Thymus (tissue), 11 donors: ENCODE results near the gene INSM1. TPM values are rescaled to one million over a fixed set of nuclear protein-coding genes. Genes with fewer than 3 reads are reported as not detected.
A peak's percentile ranks its signal among the peaks of the same experiment; 100 is the strongest.

Experiments used
- DNase-seq, 9 donors: peaks; one replicate each; pipeline ENCODE4 v3.0.0-alpha.2; 2013; ENCODE audit warnings: low spot score in 9 of 9, low read depth in 6 of 9, missing footprints in 1 of 9
- H3K27ac ChIP-seq, 2 donors: one replicate each; pipeline ENCODE4 v1.5.1; 2013; ENCODE audit warnings: control low read depth in 1 of 2, low read depth in 1 of 2, low read length in 1 of 2, mild to moderate bottlenecking in 1 of 2, moderate library complexity in 1 of 2
- H3K27me3 ChIP-seq, 2 donors: one replicate each; pipeline ENCODE4 v1.5.1; 2013; ENCODE audit warnings: low read length in 1 of 2; ENCODE audit not compliant: control insufficient read depth in 2 of 2, insufficient read depth in 1 of 2
- H3K36me3 ChIP-seq, 2 donors: one replicate each; pipeline ENCODE4 v1.5.1; 2013; ENCODE audit warnings: low read length in 1 of 2, mild to moderate bottlenecking in 1 of 2, moderate library complexity in 1 of 2; ENCODE audit not compliant: control insufficient read depth in 2 of 2, insufficient read depth in 2 of 2
- H3K4me1 ChIP-seq, 2 donors: one replicate each; pipeline ENCODE4 v1.5.1; 2013; ENCODE audit warnings: low read length in 2 of 2; ENCODE audit not compliant: control insufficient read depth in 2 of 2, insufficient read depth in 2 of 2
- H3K4me3 ChIP-seq, 2 donors: one replicate each; pipeline ENCODE4 v1.5.1; 2013; ENCODE audit warnings: low read length in 2 of 2, control low read depth in 1 of 2, mild to moderate bottlenecking in 1 of 2
- H3K9me3 ChIP-seq, 2 donors: one replicate each; pipeline ENCODE4 v1.5.1; 2013; ENCODE audit warnings: low read length in 1 of 2, mild to moderate bottlenecking in 1 of 2; ENCODE audit not compliant: control insufficient read depth in 2 of 2, insufficient read depth in 1 of 2
- WGBS: extraction: QIAGEN DNeasy Blood & Tissue Kit; methylation state at CpG from one replicate; pipeline ENCODE4 v1.1.7; 2013; 5-methylcytosine and 5-hydroxymethylcytosine counted together
- polyA plus RNA-seq: library from polyadenylated mRNA; stranded (reverse); fragments of 200-250 nt; gene quantifications from one replicate; pipeline ENCODE4 v1.2.3, GENCODE V29; 2013
- total RNA-seq: library from RNA; stranded (reverse); fragments of 120-200 nt; gene quantifications from one replicate; pipeline ENCODE4 v1.2.4, GENCODE V29; 2013
- donor health status: healthy.

The INSM1 gene
- total and polyA plus RNA-seq, 2 donors, result 4.4 to 7.6 TPM

- 8% methylated on average over 70 of the region's 70 CpGs for WGBS
Measured at GRCh38 chr20:20364593-20365479, 3.1 kb upstream of the INSM1 start.

GRCh38 chr20:20365480-20366161 is 2.3 kb upstream of the INSM1 start:
- 14% methylated on average over 18 of the region's 18 CpGs for WGBS
- H3K4me1 ChIP-seq, result peaks cover 3 to 28% of the 10 kb centered on the region in 2 donors
- peaks cover 0 to 9% of the 10 kb centered on the region in 2 donors for H3K9me3 ChIP-seq
- H3K27me3 ChIP-seq, result peaks cover 93 to 98% of the 10 kb centered on the region in 2 donors
- DNase-seq, result no peak
- no peaks in the 10 kb centered on the region for H3K36me3 ChIP-seq
- H3K27ac ChIP-seq, result no peak overlapping the region
- no peak overlapping the region for H3K4me3 ChIP-seq

More at GRCh38 chr20:20364593-20365479, 3.1 kb upstream of the INSM1 start:
- DNase-seq, result no peak
- Histone ChIP-seq H3K9me3 (peaks cover 0 to 9% of the 10 kb centered on the region in 2 donors), H3K36me3 (no peaks in the 10 kb centered on the region), H3K27ac (no peak overlapping the region), H3K4me3 (no peak overlapping the region), H3K27me3 (peaks cover 86 to 97% of the 10 kb centered on the region in 2 donors), H3K4me1 (peaks cover 3 to 26% of the 10 kb centered on the region in 2 donors)

GRCh38 chr20:20366551-20366875 is 1.4 kb upstream of the INSM1 start:
- H3K9me3 ChIP-seq, result peaks cover 0 to 9% of the 10 kb centered on the region in 2 donors
- no peak overlapping the region for H3K4me3 ChIP-seq
- H3K4me1 ChIP-seq, result peaks cover 3 to 28% of the 10 kb centered on the region in 2 donors
- no peak for DNase-seq
- H3K27ac ChIP-seq, result no peak overlapping the region
- H3K36me3 ChIP-seq, result no peaks in the 10 kb centered on the region
- WGBS, result 9% methylated on average over 19 of the region's 19 CpGs
- peaks cover 91 to 98% of the 10 kb centered on the region in 2 donors for H3K27me3 ChIP-seq

GRCh38 chr20:20366876-20367574 is 879 bp upstream of the INSM1 start:
- Histone ChIP-seq H3K4me3 (peak overlapping the region in 1 of 2 donors; percentile 49), H3K9me3 (peaks cover 0 to 9% of the 10 kb centered on the region in 2 donors), H3K4me1 (peaks cover 3 to 28% of the 10 kb centered on the region in 2 donors), H3K27me3 (peaks cover 91 to 98% of the 10 kb centered on the region in 2 donors), H3K27ac (no peak overlapping the region), H3K36me3 (no peaks in the 10 kb centered on the region)
- 3% methylated on average over 63 of the region's 63 CpGs for WGBS
- DNase-seq, result no peak

- no peaks in the 10 kb centered on the region for H3K36me3 ChIP-seq
- H3K4me3 ChIP-seq, result peak overlapping the region in 1 of 2 donors; percentile 49
- H3K9me3 ChIP-seq, result peaks cover 0 to 9% of the 10 kb centered on the region in 2 donors
- DNase-seq, result peak in 1 of 9 donors; percentile 34
- H3K27me3 ChIP-seq, result peaks cover 84 to 97% of the 10 kb centered on the region in 2 donors
- peaks cover 3 to 24% of the 10 kb centered on the region in 2 donors for H3K4me1 ChIP-seq
- H3K27ac ChIP-seq, result no peak overlapping the region
- WGBS, result under 1% methylated on average over 130 of the region's 130 CpGs
Measured at GRCh38 chr20:20368418-20369249, 730 bp downstream of the INSM1 start.

- DNase-seq, result peak in 1 of 9 donors; percentile 45
Measured at GRCh38 chr20:20369250-20370093, 1.6 kb downstream of the INSM1 start.

GRCh38 chr20:20370094-20370575 is 2.2 kb downstream of the INSM1 start:
- H3K4me1 ChIP-seq, result peaks cover 3 to 17% of the 10 kb centered on the region in 2 donors
- WGBS, result 25% methylated on average over 10 of the region's 10 CpGs
- H3K9me3 ChIP-seq, result peaks cover 0 to 9% of the 10 kb centered on the region in 2 donors
- H3K4me3 ChIP-seq, result peak overlapping the region in 1 of 2 donors; percentile 24
- no peak for DNase-seq
- no peak overlapping the region for H3K27ac ChIP-seq
- H3K36me3 ChIP-seq, result no peaks in the 10 kb centered on the region
- peaks cover 72 to 96% of the 10 kb centered on the region in 2 donors for H3K27me3 ChIP-seq

More at GRCh38 chr20:20369250-20370093, 1.6 kb downstream of the INSM1 start:
- H3K4me1 ChIP-seq, result peaks cover 3 to 21% of the 10 kb centered on the region in 2 donors
- no peak overlapping the region for H3K27ac ChIP-seq
- peaks cover 78 to 96% of the 10 kb centered on the region in 2 donors for H3K27me3 ChIP-seq
- no peaks in the 10 kb centered on the region for H3K36me3 ChIP-seq
- 4% methylated on average over 86 of the region's 86 CpGs for WGBS
- peaks cover 0 to 9% of the 10 kb centered on the region in 2 donors for H3K9me3 ChIP-seq
- peak overlapping the region; percentile 24 to 49 for H3K4me3 ChIP-seq
